Thyroid gland (tissue), 4 donors: Measurements from ENCODE around the gene SMDT1.

Experiments
- CTCF ChIP-seq, 6 experiments: fragments of 200-600 bp in 3 of 6; fragments of 450-650 bp in 3 of 6; sonication (generic) in 3 of 6; IDR thresholded peaks; one replicate each; pipeline ENCODE4 v1.5.1; 2016 to 2019; ENCODE audit warnings: antibody characterized with exemption in 6 of 6, mild to moderate bottlenecking in 2 of 6, inconsistent platforms in 1 of 6, moderate library complexity in 1 of 6
- POLR2A ChIP-seq, 2 donors: fragments of 450-650 bp; IDR thresholded peaks; one replicate each; pipeline ENCODE4 v1.6.1; 2017; ENCODE audit warnings: antibody characterized with exemption in 2 of 2, mild to moderate bottlenecking in 2 of 2, moderate library complexity in 1 of 2

- TF ChIP-seq CTCF (IDR thresholded peaks at IDR 0.05) = no peak
- no peak for TF ChIP-seq POLR2A (IDR thresholded peaks at IDR 0.05)
Measured at GRCh38 chr22:42072606-42073330, 6.7 kb upstream of the SMDT1 start.
